HepG2 (cell line): Measurements from ENCODE around the gene DSCAML1. TPM values are rescaled to one million over a fixed set of nuclear protein-coding genes. Genes with fewer than 3 reads are reported as not detected.

ENCODE experiments used
- ATAC-seq: fragments of 200-7000 bp; cut with Tn5 transposase; 3 replicates; pipeline ENCODE4 v1.9.1; 2020; ENCODE audit warnings: mild to moderate bottlenecking, moderate library complexity
- BruUV-seq: library from RNA; stranded (reverse); fragments of 400-500 nt; replicated peaks from 2 replicates; lab custom pipeline; 2021; lab: Mats Ljungman, UMichigan
- CTCF ChIA-PET: fragments of 300-600 bp; formaldehyde crosslinking; extraction: SDS; loops from one replicate; lab custom pipeline; 2021; ENCODE audit warnings: low total read pairs, inconsistent platforms, low intra/inter-chr PET ratio; lab: Yijun Ruan, JAX
- POLR2A ChIA-PET: fragments of 350-600 bp; sonication (Branson Sonifier 250); formaldehyde crosslinking; loops from one replicate; lab custom pipeline; 2020; ENCODE audit warnings: antibody characterized with exemption, inconsistent platforms; lab: Yijun Ruan, JAX
- DNase-seq: peaks from one replicate; pipeline ENCODE4 v3.0.0-alpha.2; 2015; ENCODE audit warnings: low spot score
- FAIRE-seq: peaks from 3 replicates; lab custom pipeline; 2011; peaks lifted over from hg19 to GRCh38; lab: Jason Lieb, UNC
- H2AFZ ChIP-seq: one replicate; pipeline ENCODE4 v1.6.1; 2011; ENCODE audit warnings: low read length, inconsistent platforms
- H3K27ac ChIP-seq: fragments of 300-600 bp; 3 replicates; pipeline ENCODE4 v1.8.0; 2011; ENCODE audit warnings: mixed run types, mild to moderate bottlenecking, mixed read lengths, low read length, inconsistent platforms; ENCODE audit not compliant: insufficient read depth; ENCODE audit errors: extremely low read length
- H3K27me3 ChIP-seq, 2 experiments: fragments of 200-600 bp in 1 of 2; 2 replicates in 1 of 2; 3 replicates in 1 of 2; pipeline versions ENCODE4 v1.6.0 to v1.8.0; 2011; ENCODE audit warnings: low read length in 2 of 2, mild to moderate bottlenecking in 2 of 2, moderate library complexity in 2 of 2, inconsistent platforms in 1 of 2; ENCODE audit not compliant: insufficient read depth in 2 of 2, control insufficient read depth in 1 of 2
- H3K36me3 ChIP-seq, 2 experiments: fragments of 200-600 bp in 1 of 2; replicated peaks in 1 of 2; 2 replicates in 1 of 2; 3 replicates in 1 of 2; pipeline versions ENCODE4 v1.5.1 to v1.8.0; 2011; ENCODE audit warnings: low read length in 2 of 2, inconsistent platforms in 1 of 2; ENCODE audit not compliant: insufficient read depth in 2 of 2, control insufficient read depth in 1 of 2
- H3K4me1 ChIP-seq: 2 replicates; pipeline ENCODE4 v1.5.1; 2012; ENCODE audit warnings: low read length, inconsistent platforms; ENCODE audit not compliant: insufficient read depth
- H3K4me2 ChIP-seq: 2 replicates; pipeline ENCODE4 v1.6.0; 2011; ENCODE audit warnings: low read depth, low read length, inconsistent platforms
- H3K4me3 ChIP-seq, 3 experiments: fragments of 200-600 bp in 1 of 3; sonication (generic), shearing (Covaris generic) in 1 of 3; replicated peaks in 1 of 3; 2 replicates each; pipeline ENCODE4 v1.5.1; 2011 to 2016; ENCODE audit warnings: low read length in 3 of 3, inconsistent platforms in 2 of 3, low read depth in 2 of 3, mild to moderate bottlenecking in 2 of 3, control low read depth in 1 of 3, mixed read lengths in 1 of 3; ENCODE audit not compliant: insufficient read depth in 1 of 3
- H3K79me2 ChIP-seq: one replicate; pipeline ENCODE4 v1.6.1; 2011; ENCODE audit warnings: low read length, inconsistent platforms; ENCODE audit not compliant: insufficient read depth
- H3K9ac ChIP-seq: 2 replicates; pipeline ENCODE4 v1.6.0; 2011; ENCODE audit warnings: mild to moderate bottlenecking, low read depth, low read length, inconsistent platforms; ENCODE audit not compliant: insufficient read depth
- H3K9me3 ChIP-seq: 2 replicates; pipeline ENCODE4 v1.5.1; 2012; ENCODE audit warnings: mild to moderate bottlenecking, low read length
- H4K20me1 ChIP-seq: 2 replicates; pipeline ENCODE4 v1.6.0; 2011; ENCODE audit warnings: inconsistent platforms, mild to moderate bottlenecking, low read length, moderate library complexity; ENCODE audit not compliant: insufficient read depth
- AHR ChIP-seq: IDR thresholded peaks from 2 replicates; pipeline ENCODE4 v1.6.1; 2018; ENCODE audit warnings: missing genetic modification reagents, missing compliant biosample characterization
- CCAR2 ChIP-seq: fragments of 200-400 bp; formaldehyde crosslinking; optimal IDR thresholded peaks from 2 replicates; pipeline ENCODE3; 2018; ENCODE audit warnings: low read depth, mild to moderate bottlenecking, low read length, moderate library complexity
- DPF2 ChIP-seq: sonication (generic); formaldehyde crosslinking; IDR thresholded peaks from 2 replicates; pipeline ENCODE4 v1.4.0; 2020; ENCODE audit warnings: mild to moderate bottlenecking, low read depth, missing genetic modification reagents, borderline replicate concordance
- ELF4 ChIP-seq: sonication (generic); formaldehyde crosslinking; IDR thresholded peaks from 2 replicates; pipeline ENCODE4 v1.5.0; 2020; ENCODE audit warnings: missing genetic modification reagents, mild to moderate bottlenecking, moderate library complexity, borderline replicate concordance
- FOXO1 ChIP-seq: sonication (generic); formaldehyde crosslinking; IDR thresholded peaks from 2 replicates; pipeline ENCODE4 v1.4.0; 2020; ENCODE audit warnings: missing genetic modification reagents
- JUND ChIP-seq: sonication (generic); formaldehyde crosslinking; IDR thresholded peaks from 2 replicates; pipeline ENCODE4 v1.8.0; 2022; ENCODE audit warnings: mild to moderate bottlenecking, missing genetic modification reagents
- PLRG1 ChIP-seq: fragments of 450-650 bp; conservative IDR thresholded peaks from 2 replicates; pipeline ENCODE4 v1.6.1; 2016
- STAG1 ChIP-seq: sonication (generic); formaldehyde crosslinking; IDR thresholded peaks from 2 replicates; pipeline ENCODE4 v1.4.0; 2020; ENCODE audit warnings: missing genetic modification reagents
- TEAD2 ChIP-seq: sonication (generic); formaldehyde crosslinking; IDR thresholded peaks from 2 replicates; pipeline ENCODE4 v1.9.0; 2021; ENCODE audit warnings: missing genetic modification reagents
- ZNF703 ChIP-seq: sonication (generic); formaldehyde crosslinking; IDR thresholded peaks from 2 replicates; pipeline ENCODE4 v1.5.1; 2020; ENCODE audit warnings: missing genetic modification reagents, mild to moderate bottlenecking, moderate library complexity, borderline replicate concordance
- ZNF777 ChIP-seq: sonication (generic); formaldehyde crosslinking; IDR thresholded peaks from 2 replicates; pipeline ENCODE4 v1.4.0; 2020; ENCODE audit warnings: missing genetic modification reagents
- WGBS: methylation state at CpG from one replicate; pipeline ENCODE4 v1.1.6; 2017; ENCODE audit warnings: low lambda C conversion rate; 5-methylcytosine and 5-hydroxymethylcytosine counted together
- in situ Hi-C: cut with HindIII; loops from 2 replicates; pipeline ENCODE4 v1.10.0; 2017; ENCODE audit warnings: low pct_unique_long_range_greater_than_20kb; ENCODE audit not compliant: extremely low pct_ligation_motif_present
- intact Hi-C: fragments of 100-400 bp; cut with micrococcal nuclease; formaldehyde crosslinking; loops from one replicate; pipeline ENCODE4 v1.10.0; 2022; ENCODE audit not compliant: unreplicated experiment
- polyA plus RNA-seq, 8 experiments: library from polyadenylated mRNA; depleted of rRNA in 3 of 8; stranded (reverse) in 7 of 8; unstranded in 1 of 8; fragments of >200 nt; fragmentation: Illumina TruSeq in 4 of 8; extraction: Trizol in 4 of 8; gene quantifications; 2 replicates each; pipeline versions ENCODE4 v1.2.1 to v1.2.3, GENCODE V29; 2011 to 2016; ENCODE audit warnings: low read depth in 4 of 8, missing spikeins in 1 of 8, mixed read lengths in 1 of 8; ENCODE audit not compliant: insufficient read depth in 1 of 8
- total RNA-seq, 5 experiments: library from RNA; depleted of rRNA; stranded (reverse); fragments of >200 nt; fragmentation: Illumina TruSeq; extraction: Trizol; gene quantifications; 2 replicates each; pipeline ENCODE4 v1.2.3, GENCODE V29; 2016; ENCODE audit warnings: low read depth in 1 of 5
- TF ChIP-seq, protein P1 (sequence below): sonication (generic); formaldehyde crosslinking; IDR thresholded peaks from 2 replicates; pipeline ENCODE4 v1.4.0; 2020; ENCODE audit warnings: mild to moderate bottlenecking, missing genetic modification reagents

DSCAML1 gene
- total and polyA plus RNA-seq, 2 of the 13 experiments (the other 11 are each of a cell fraction or from before 2014, with no cell fraction given): 0.29 to 0.40 TPM

DNA sequence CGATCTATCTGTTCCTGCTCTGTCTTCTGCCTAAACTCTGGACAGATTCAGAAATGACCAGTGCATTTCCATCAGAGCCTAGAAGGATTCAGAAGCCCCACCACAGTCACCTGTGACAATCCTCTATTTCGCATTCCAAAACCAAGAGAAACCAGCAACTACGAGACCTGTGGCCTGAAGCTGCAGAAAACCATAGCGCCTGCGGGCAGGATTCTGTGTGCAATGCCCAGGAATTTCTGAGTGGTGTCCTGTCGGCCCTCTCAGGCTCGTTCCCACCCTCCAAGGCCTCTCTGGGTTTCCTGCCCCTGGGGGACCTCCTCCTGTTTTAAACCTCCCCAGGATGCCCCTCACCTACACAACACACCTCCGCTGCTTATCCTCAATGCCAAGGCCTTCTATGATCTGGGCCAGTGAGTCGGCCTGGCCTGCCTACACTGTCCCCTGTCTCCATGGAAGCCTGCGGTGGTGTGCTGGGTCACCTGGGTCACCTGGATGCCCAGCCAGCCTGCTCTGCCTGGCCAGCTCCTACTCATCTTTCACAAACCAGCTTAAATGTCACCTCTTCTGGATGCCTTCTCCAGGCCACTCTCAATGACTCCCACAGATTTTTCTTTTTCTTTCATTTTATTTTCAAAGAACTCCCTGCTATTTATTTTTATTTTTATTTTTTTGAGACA lies 271.0 kb downstream of the DSCAML1 start:
- ChIA-PET POLR2A (no interaction called here), CTCF (no interaction called here)
- no peaks in the 10 kb centered on the region for H3K79me2 ChIP-seq
- in situ Hi-C loops: no loop called here
- no peak for FAIRE-seq
- no peaks in the 10 kb centered on the region for H3K36me3 ChIP-seq
- no peak for ATAC-seq
- WGBS: 52% methylated on average over 8 of the region's 10 CpGs
- H4K20me1 ChIP-seq: no peaks in the 10 kb centered on the region
- H3K4me1 ChIP-seq: no peaks in the 10 kb centered on the region
- intact Hi-C loops: no loop called here
- H3K4me3 ChIP-seq: no peak overlapping the region
- no peaks in the 10 kb centered on the region for H3K9me3 ChIP-seq
- no peak overlapping the region for H3K4me2 ChIP-seq
- H3K27ac ChIP-seq: no peak overlapping the region
- no peak overlapping the region for H2AFZ ChIP-seq
- no peak for DNase-seq
- peaks cover 0 to 6% of the 10 kb centered on the region in 2 experiments; a peak in 3 of 5 replicates for H3K27me3 ChIP-seq
- BruUV-seq: no TSS peak
- no peak overlapping the region for H3K9ac ChIP-seq
- TF ChIP-seq ZNF703: no peak
- TF ChIP-seq ELF4 (CRISPR knock-in tag): no peak
- TF ChIP-seq PLRG1: no peak
- TF ChIP-seq STAG1: no peak
- TF ChIP-seq CCAR2: no peak
- TF ChIP-seq, protein P1, sequence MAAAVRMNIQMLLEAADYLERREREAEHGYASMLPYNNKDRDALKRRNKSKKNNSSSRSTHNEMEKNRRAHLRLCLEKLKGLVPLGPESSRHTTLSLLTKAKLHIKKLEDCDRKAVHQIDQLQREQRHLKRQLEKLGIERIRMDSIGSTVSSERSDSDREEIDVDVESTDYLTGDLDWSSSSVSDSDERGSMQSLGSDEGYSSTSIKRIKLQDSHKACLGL: no peak
- TF ChIP-seq FOXO1 (CRISPR knock-in tag): no peak
- no peak for TF ChIP-seq ZNF777 (CRISPR knock-in tag)
- TF ChIP-seq DPF2: no peak
- TF ChIP-seq JUND (CRISPR knock-in tag): no peak
- TF ChIP-seq TEAD2 (CRISPR knock-in tag): no peak
- TF ChIP-seq AHR (CRISPR knock-in tag): no peak
